Tongue (tissue), 2 donors: ENCODE data around the gene STMN3. TPM values are rescaled to one million over a fixed set of nuclear protein-coding genes. Genes with fewer than 3 reads are reported as not detected.
"Not testable (repeated sequence)": the region's sequence is repeated elsewhere in the genome, so short reads cannot be mapped to it uniquely, and the experiment has no call there.

Experiments used
- DNase-seq: peaks from one replicate; pipeline ENCODE4 v3.0.0-alpha.2; 2015
- total RNA-seq: library from RNA; depleted of rRNA; stranded (reverse); fragments of >200 nt; gene quantifications from one replicate; pipeline ENCODE4 v1.2.3, GENCODE V29; 2014

The STMN3 gene
- total RNA-seq, 1 donor from 2014 or later, result 15.6 TPM

GRCh38 chr20:63657260-63657936, 4.2 kb upstream of the STMN3 start:
- peak; percentile 17 for DNase-seq

GRCh38 chr20:63656451-63656850, 3.2 kb upstream of the STMN3 start:
- no peak for DNase-seq

- no peak for DNase-seq
Observed at GRCh38 chr20:63655249-63655648, 2.0 kb upstream of the STMN3 start.

- no peak for DNase-seq
Observed at GRCh38 chr20:63653974-63654668, 897 bp upstream of the STMN3 start.

GRCh38 chr20:63652192-63652980, 838 bp downstream of the STMN3 start:
- DNase-seq, result peak; percentile 46

GRCh38 chr20:63651942-63652191, 1.4 kb downstream of the STMN3 start:
- DNase-seq, result no peak

- DNase-seq, result not testable (repeated sequence)
Observed at GRCh38 chr20:63650486-63650885, 2.7 kb downstream of the STMN3 start.

- no peak for DNase-seq
Observed at GRCh38 chr20:63648895-63649589, 4.2 kb downstream of the STMN3 start.

GRCh38 chr20:63648190-63648589, 5.0 kb downstream of the STMN3 start:
- no peak for DNase-seq

- no peak for DNase-seq
Observed at GRCh38 chr20:63645218-63645617, 8.0 kb downstream of the STMN3 start.

- no peak for DNase-seq
Observed at GRCh38 chr20:63643946-63644345, 9.3 kb downstream of the STMN3 start.

GRCh38 chr20:63643499-63643898, 9.7 kb downstream of the STMN3 start:
- no peak for DNase-seq

- DNase-seq, result no peak
Observed at GRCh38 chr20:63642527-63643247, 10.5 kb downstream of the STMN3 start.

GRCh38 chr20:63641792-63642523, 11.3 kb downstream of the STMN3 start:
- peak; percentile 95 for DNase-seq

- DNase-seq, result no peak
Observed at GRCh38 chr20:63641146-63641791, 12.0 kb downstream of the STMN3 start.

- not testable (repeated sequence) for DNase-seq
Observed at GRCh38 chr20:63640686-63641085, 12.5 kb downstream of the STMN3 start.

- DNase-seq, result no peak
Observed at GRCh38 chr20:63640086-63640485, 13.1 kb downstream of the STMN3 start.

- DNase-seq, result no peak
Observed at GRCh38 chr20:63639093-63639975, 13.9 kb downstream of the STMN3 start.

GRCh38 chr20:63636752-63637628, 16.2 kb downstream of the STMN3 start:
- DNase-seq, result no peak
